SIG-M5 treated with dmso at 0.1 percent for 504 hours (cell line): ENCODE results near the gene EPB41L2.
A peak's percentile ranks its signal among the peaks of the same experiment; 100 is the strongest.
"Not testable (repeated sequence)": the region's sequence is repeated elsewhere in the genome, so short reads cannot be mapped to it uniquely, and the experiment has no call there.

Experiments
- DNase-seq: peaks from one replicate; lab custom pipeline; 2025; ENCODE audit not compliant: unreplicated experiment; lab: John Stamatoyannopoulos, UW

Gene EPB41L2

GRCh38 chr6:130949553-130949952 is 113.5 kb downstream of the EPB41L2 start:
- DNase-seq, result no peak

GRCh38 chr6:130947464-130947863 is 115.6 kb downstream of the EPB41L2 start:
- DNase-seq, result no peak

GRCh38 chr6:130946076-130946475 is 117.0 kb downstream of the EPB41L2 start:
- no peak for DNase-seq

- DNase-seq, result no peak
Observed at GRCh38 chr6:130945401-130945919, 117.6 kb downstream of the EPB41L2 start.

- no peak for DNase-seq
Observed at GRCh38 chr6:130944486-130944885, 118.6 kb downstream of the EPB41L2 start.

GRCh38 chr6:130943738-130944137 is 119.3 kb downstream of the EPB41L2 start:
- no peak for DNase-seq

GRCh38 chr6:130942752-130943151 is 120.3 kb downstream of the EPB41L2 start:
- not testable (repeated sequence) for DNase-seq

GRCh38 chr6:130937942-130938604 is 125.0 kb downstream of the EPB41L2 start:
- DNase-seq, result no peak

- DNase-seq, result no peak
Observed at GRCh38 chr6:130936933-130937332, 126.1 kb downstream of the EPB41L2 start.

GRCh38 chr6:130935978-130936377 is 127.1 kb downstream of the EPB41L2 start:
- no peak for DNase-seq

- DNase-seq, result no peak
Observed at GRCh38 chr6:130934848-130935585, 128.0 kb downstream of the EPB41L2 start.

- no peak for DNase-seq
Observed at GRCh38 chr6:130933712-130934200, 129.3 kb downstream of the EPB41L2 start.

GRCh38 chr6:130932921-130933320 is 130.1 kb downstream of the EPB41L2 start:
- DNase-seq, result no peak

GRCh38 chr6:130932438-130932837 is 130.6 kb downstream of the EPB41L2 start:
- no peak for DNase-seq

GRCh38 chr6:130931683-130932082 is 131.4 kb downstream of the EPB41L2 start:
- DNase-seq, result peak; percentile 91

GRCh38 chr6:130929036-130929678 is 133.9 kb downstream of the EPB41L2 start:
- DNase-seq, result no peak

- peak; percentile 78 for DNase-seq
Observed at GRCh38 chr6:130928158-130928912, 134.7 kb downstream of the EPB41L2 start.

- DNase-seq, result no peak
Observed at GRCh38 chr6:130927305-130927704, 135.7 kb downstream of the EPB41L2 start.

GRCh38 chr6:130923350-130923749 is 139.7 kb downstream of the EPB41L2 start:
- DNase-seq, result no peak

GRCh38 chr6:130922922-130923321 is 140.1 kb downstream of the EPB41L2 start:
- no peak for DNase-seq

- DNase-seq, result no peak
Observed at GRCh38 chr6:130920969-130921368, 142.1 kb downstream of the EPB41L2 start.
